H1 (cell line): ENCODE measurements around the gene TMEM145. TPM values are rescaled to one million over a fixed set of nuclear protein-coding genes. Genes with fewer than 3 reads are reported as not detected.
A peak's percentile ranks its signal among the peaks of the same experiment; 100 is the strongest.

ENCODE experiments used
- BACH1 ChIP-seq: IDR thresholded peaks from 2 replicates; pipeline ENCODE4 v1.6.1; 2012; ENCODE audit warnings: low read length, improper control_type of control experiment
- CHD1 ChIP-seq: IDR thresholded peaks from 2 replicates; pipeline ENCODE4 v1.6.1; 2012; ENCODE audit warnings: low read depth, low read length, improper control_type of control experiment
- HDAC2 ChIP-seq, 2 experiments: fragments of 300-600 bp in 1 of 2; sonication (generic) in 1 of 2; IDR thresholded peaks; 2 replicates each; pipeline ENCODE4 v1.6.1; 2011 to 2012; ENCODE audit warnings: low read depth in 2 of 2, low read length in 2 of 2, mild to moderate bottlenecking in 2 of 2, moderate library complexity in 2 of 2, borderline replicate concordance in 1 of 2, inconsistent platforms in 1 of 2
- KDM5A ChIP-seq: fragments of 200-600 bp; IDR thresholded peaks from 2 replicates; pipeline ENCODE4 v1.7.1; 2012; ENCODE audit warnings: mild to moderate bottlenecking, low read length, inconsistent platforms, mixed read lengths
- NANOG ChIP-seq: IDR thresholded peaks from 2 replicates; pipeline ENCODE4 v1.6.1; 2011; ENCODE audit warnings: low read length, low read depth, mild to moderate bottlenecking, inconsistent platforms; ENCODE audit not compliant: insufficient read depth, poor library complexity, severe bottlenecking
- RAD21 ChIP-seq, 2 experiments: IDR thresholded peaks in 1 of 2; conservative IDR thresholded peaks in 1 of 2; 2 replicates each; pipeline ENCODE4 v1.6.1; 2011; ENCODE audit warnings: low read depth in 2 of 2, low read length in 2 of 2, improper control_type of control experiment in 1 of 2, inconsistent platforms in 1 of 2, mild to moderate bottlenecking in 1 of 2, moderate library complexity in 1 of 2
- polyA plus RNA-seq, 7 experiments: library from polyadenylated mRNA; depleted of rRNA in 3 of 7; stranded (reverse) in 5 of 7; unstranded in 2 of 7; fragments of >200 nt in 5 of 7; fragments of 200-250 nt in 2 of 7; gene quantifications; 1 replicate in 5 of 7; 2 replicates in 1 of 7; 4 replicates in 1 of 7; pipeline versions ENCODE4 v1.2.1 to v1.2.3, GENCODE V29; 2011 to 2013; ENCODE audit warnings: missing spikeins in 2 of 7, mixed read lengths in 2 of 7
- total RNA-seq: library from RNA; stranded (reverse); fragmentation: NEBNext Ultra II Directional; extraction: Animal tissue kit (Norgen Biotek cat#: 25700); gene quantifications from 2 replicates; pipeline ENCODE4 v1.2.1, GENCODE V29; 2021
- TF ChIP-seq, protein P1 (sequence below): IDR thresholded peaks from 2 replicates; pipeline ENCODE4 v1.6.1; 2011; ENCODE audit warnings: low read length, improper control_type of control experiment

Gene TMEM145
- total and polyA plus RNA-seq, 2 of the 8 experiments (the other 6 are each of a cell fraction or from before 2014, with no cell fraction given), result 2.3 to 4.7 TPM

DNA sequence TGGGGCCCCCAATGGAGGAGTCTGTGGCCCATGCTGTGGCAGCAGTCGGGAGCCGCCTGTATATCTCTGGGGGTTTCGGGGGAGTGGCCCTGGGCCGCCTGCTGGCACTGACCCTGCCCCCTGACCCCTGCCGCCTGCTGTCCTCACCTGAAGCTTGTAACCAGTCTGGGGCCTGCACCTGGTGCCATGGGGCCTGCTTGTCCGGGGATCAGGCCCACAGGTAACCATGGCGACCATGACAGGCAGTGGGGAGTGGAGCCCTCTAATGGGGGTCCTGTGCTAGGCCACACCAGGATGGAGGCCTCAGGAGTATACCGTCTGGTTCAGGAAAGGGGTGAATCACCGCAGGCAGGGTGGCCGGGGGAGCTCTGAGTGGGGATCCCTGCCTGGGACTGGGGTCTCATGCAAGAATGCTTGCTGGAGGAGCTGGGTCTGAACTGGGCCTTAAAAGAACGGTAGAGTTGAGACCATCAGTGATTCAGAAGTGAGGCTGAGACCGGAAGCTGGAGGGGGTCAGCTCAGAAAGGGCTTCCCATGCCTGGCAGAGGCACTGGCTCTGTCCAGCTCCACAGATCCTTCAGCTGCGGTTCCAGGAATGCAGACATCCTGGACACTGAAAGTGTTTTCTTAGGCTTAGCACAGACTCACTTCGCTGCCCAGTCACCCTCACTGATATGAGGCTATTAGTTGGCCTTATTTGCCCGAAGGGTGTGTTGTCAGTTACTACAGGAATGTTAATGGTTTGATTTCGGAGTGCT is 47.9 kb downstream of the TMEM145 start (continued):
- TF ChIP-seq RAD21 (IDR thresholded peaks at IDR 0.05 in 1 of 2, conservative IDR thresholded peaks at IDR 0.05 in 1 of 2; ENCODE audit: low read depth in 2 of 2, low read length in 2 of 2), result peak in 1 of 2 experiments; percentile 33; a peak in 2 of 4 replicates
- TF ChIP-seq KDM5A, result no peak
- TF ChIP-seq HDAC2 (IDR thresholded peaks at IDR 0.05; ENCODE audit: borderline replicate concordance in 1 of 2, low read depth in 2 of 2, low read length in 2 of 2), result no peak
- no peak for TF ChIP-seq CHD1
- no peak for TF ChIP-seq BACH1
- TF ChIP-seq, protein P1, sequence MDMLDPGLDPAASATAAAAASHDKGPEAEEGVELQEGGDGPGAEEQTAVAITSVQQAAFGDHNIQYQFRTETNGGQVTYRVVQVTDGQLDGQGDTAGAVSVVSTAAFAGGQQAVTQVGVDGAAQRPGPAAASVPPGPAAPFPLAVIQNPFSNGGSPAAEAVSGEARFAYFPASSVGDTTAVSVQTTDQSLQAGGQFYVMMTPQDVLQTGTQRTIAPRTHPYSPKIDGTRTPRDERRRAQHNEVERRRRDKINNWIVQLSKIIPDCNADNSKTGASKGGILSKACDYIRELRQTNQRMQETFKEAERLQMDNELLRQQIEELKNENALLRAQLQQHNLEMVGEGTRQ, result no peak
- no peak for TF ChIP-seq NANOG
- TF ChIP-seq, all 59 proteins: peak for 5
